Measurements from ENCODE around the gene KANSL1. TPM values are rescaled to one million over a fixed set of nuclear protein-coding genes. Genes with fewer than 3 reads are reported as not detected.

Gene KANSL1
- total and polyA plus RNA-seq, 2 experiments from 2014 or later = 12.2 to 38.2 TPM

DNA sequence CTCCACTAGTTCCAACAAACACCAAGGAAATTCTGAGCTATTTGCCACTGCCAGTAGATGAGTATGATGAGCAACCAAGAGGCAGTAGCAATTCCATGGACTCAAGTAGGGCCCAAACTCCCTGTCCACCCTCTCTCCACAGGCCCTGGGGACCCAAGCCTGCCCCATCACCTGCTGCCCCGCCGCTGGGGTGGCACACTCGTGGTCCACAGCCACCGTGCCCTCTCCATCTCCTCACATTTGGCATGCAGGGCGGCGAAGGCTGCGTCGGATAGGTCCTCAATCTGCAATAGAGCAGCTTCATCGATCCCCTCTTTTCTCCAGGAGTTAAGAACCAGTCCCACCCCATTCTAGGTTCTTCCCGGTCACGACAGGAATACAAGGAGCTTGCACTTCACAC, 160.3 kb downstream of the KANSL1 start:
- no peaks in the 10 kb centered on the region for H3K4me1 ChIP-seq (ENCODE audit: insufficient read depth)
- no peak overlapping the region for H3K4me2 ChIP-seq (ENCODE audit: unreplicated experiment)
- H4K20me1 ChIP-seq (ENCODE audit: insufficient read depth) = no peaks in the 10 kb centered on the region
- no peak overlapping the region for H3K4me3 ChIP-seq
- H2AFZ ChIP-seq = no peak overlapping the region
- H3K9me2 ChIP-seq (ENCODE audit: insufficient read depth) = no peaks in the 10 kb centered on the region
- H3K79me2 ChIP-seq (ENCODE audit: insufficient read depth) = no peaks in the 10 kb centered on the region
- no peak overlapping the region for H3K27ac ChIP-seq
- H3K36me3 ChIP-seq (ENCODE audit: low read depth) = peaks cover 62% of the 10 kb centered on the region
- in situ Hi-C loops (cut with MboI) = loop anchor here (10.0 kb wide), 1 partner anchor 182 kb away; no protein-coding TSS in a partner anchor
- TF ChIP-seq EZH2phosphoT487 (IDR thresholded peaks at IDR 0.05; ENCODE audit: insufficient read depth, low read depth) = no peak
- TF ChIP-seq EZH2 (IDR thresholded peaks at IDR 0.05; ENCODE audit: insufficient read depth, poor library complexity, severe bottlenecking) = no peak
- peaks cover 9% of the 10 kb centered on the region; the same call in 1 of the 2 replicates for H3F3A ChIP-seq (ENCODE audit: insufficient read depth)
- DNase-seq = no peak
- no peaks in the 10 kb centered on the region for H3K27me3 ChIP-seq (replicated peaks; ENCODE audit: insufficient read depth)
- no peaks in the 10 kb centered on the region for H3K9me3 ChIP-seq (ENCODE audit: low read depth)
- WGBS, 2 experiments (ENCODE audit: low coverage in 1 of 2, low lambda C conversion rate in 2 of 2, missing lambda C conversion rate in 2 of 2) = 68 to 70% methylated on average over 11 of the region's 11 CpGs
- H3K9ac ChIP-seq = no peak overlapping the region

DNA sequence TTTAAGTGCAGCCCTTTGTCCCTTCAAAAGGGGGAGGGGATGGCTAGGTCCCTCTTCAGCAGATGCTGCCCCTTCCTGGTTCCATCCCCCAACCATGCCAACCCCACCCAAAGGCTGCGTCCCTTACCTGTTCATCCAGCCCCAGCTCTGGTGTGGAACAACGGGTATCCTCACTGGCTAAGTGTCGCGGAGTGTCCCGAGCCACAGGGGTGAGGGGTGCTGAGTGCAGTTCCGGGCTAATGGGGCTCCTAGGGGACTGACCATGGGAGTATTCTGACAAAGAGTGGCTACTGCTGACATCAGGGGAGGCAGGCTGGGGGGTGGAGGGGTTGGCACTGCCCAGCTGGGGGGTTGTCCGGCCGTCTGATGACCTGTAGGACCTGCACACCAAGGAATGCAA, 161.3 kb downstream of the KANSL1 start:
- Histone ChIP-seq H3K9ac (no peak overlapping the region), H3K9me3 (ENCODE audit: low read depth) (no peaks in the 10 kb centered on the region), H3K36me3 (ENCODE audit: low read depth) (peaks cover 57% of the 10 kb centered on the region), H3K4me2 (ENCODE audit: unreplicated experiment) (no peak overlapping the region), H3K4me1 (ENCODE audit: insufficient read depth) (no peaks in the 10 kb centered on the region), H4K20me1 (ENCODE audit: insufficient read depth) (no peaks in the 10 kb centered on the region), H2AFZ (no peak overlapping the region), H3K27ac (no peak overlapping the region), H3K27me3 (replicated peaks; ENCODE audit: insufficient read depth) (no peaks in the 10 kb centered on the region), H3K79me2 (ENCODE audit: insufficient read depth) (no peaks in the 10 kb centered on the region), H3K4me3 (no peak overlapping the region), H3K9me2 (ENCODE audit: insufficient read depth) (no peaks in the 10 kb centered on the region), H3F3A (ENCODE audit: insufficient read depth) (peaks cover 9% of the 10 kb centered on the region; the same call in 1 of the 2 replicates)
- no peak for TF ChIP-seq EZH2phosphoT487 (IDR thresholded peaks at IDR 0.05; ENCODE audit: insufficient read depth, low read depth)
- TF ChIP-seq EZH2 (IDR thresholded peaks at IDR 0.05; ENCODE audit: insufficient read depth, poor library complexity, severe bottlenecking) = no peak
- no peak for DNase-seq
- in situ Hi-C loops (cut with MboI) = loop anchor here (10.0 kb wide), 1 partner anchor 183 kb away; no protein-coding TSS in a partner anchor
- WGBS, 2 experiments (ENCODE audit: low coverage in 1 of 2, low lambda C conversion rate in 2 of 2, missing lambda C conversion rate in 2 of 2) = 89% methylated on average over 6 to 8 of the region's 8 CpGs

DNA sequence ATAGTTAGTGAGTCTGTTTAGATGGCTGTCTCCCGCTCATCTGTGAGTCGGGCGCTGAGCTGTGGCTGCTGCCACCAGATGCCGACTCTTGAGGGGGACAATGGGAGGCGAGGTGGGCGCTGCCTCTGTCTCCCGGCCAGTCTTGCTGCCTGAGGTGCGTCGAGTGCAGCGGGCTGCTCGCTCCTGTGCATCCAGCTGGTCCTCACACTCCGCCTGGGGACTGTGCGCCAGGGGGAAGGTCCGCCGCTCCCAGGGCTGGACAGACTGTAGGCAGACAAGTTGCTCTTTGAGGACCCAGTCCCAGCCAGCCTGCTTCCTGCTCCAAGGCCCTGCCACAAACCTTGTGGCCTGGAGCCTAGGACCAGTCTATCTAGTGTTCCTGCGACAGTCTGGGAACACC, 161.8 kb downstream of the KANSL1 start:
- in situ Hi-C loops (cut with MboI) = loop anchor here (10.0 kb wide), 1 partner anchor 183 kb away; no protein-coding TSS in a partner anchor
- peaks cover 54% of the 10 kb centered on the region for H3K36me3 ChIP-seq (ENCODE audit: low read depth)
- 92 to 99% methylated on average over 15 to 16 of the region's 16 CpGs for WGBS, 2 experiments (ENCODE audit: low coverage in 1 of 2, low lambda C conversion rate in 2 of 2, missing lambda C conversion rate in 2 of 2)

DNA sequence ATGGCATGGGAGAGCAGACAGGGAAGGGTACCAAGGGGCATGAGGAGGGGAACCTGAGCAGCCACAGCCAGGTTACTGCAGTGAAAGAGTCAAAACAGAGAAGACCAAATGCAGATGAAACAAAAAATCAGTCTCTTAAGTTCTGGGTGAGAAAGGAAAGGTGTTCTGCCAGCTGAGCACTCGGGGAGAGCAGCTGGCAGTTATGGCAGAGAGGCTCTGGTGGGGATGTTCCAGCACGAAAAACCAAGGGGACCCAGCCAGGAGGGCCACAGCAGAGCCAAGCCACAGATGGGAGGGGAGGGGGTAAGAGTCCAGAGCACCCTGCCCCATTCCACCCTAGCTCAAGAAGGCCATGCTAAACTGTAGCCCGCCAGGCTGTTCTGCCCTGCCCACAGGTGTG, 162.5 kb downstream of the KANSL1 start:
- DNase-seq = no peak
- Histone ChIP-seq H3K9ac (no peak overlapping the region), H2AFZ (no peak overlapping the region), H3K79me2 (ENCODE audit: insufficient read depth) (no peaks in the 10 kb centered on the region), H3K9me3 (ENCODE audit: low read depth) (no peaks in the 10 kb centered on the region), H3K27me3 (replicated peaks; ENCODE audit: insufficient read depth) (no peaks in the 10 kb centered on the region), H3K36me3 (ENCODE audit: low read depth) (peaks cover 48% of the 10 kb centered on the region), H3K4me1 (ENCODE audit: insufficient read depth) (no peaks in the 10 kb centered on the region), H3K4me2 (ENCODE audit: unreplicated experiment) (no peak overlapping the region), H4K20me1 (ENCODE audit: insufficient read depth) (no peaks in the 10 kb centered on the region), H3K9me2 (ENCODE audit: insufficient read depth) (no peaks in the 10 kb centered on the region), H3K4me3 (no peak overlapping the region), H3K27ac (no peak overlapping the region), H3F3A (ENCODE audit: insufficient read depth) (peaks cover 9% of the 10 kb centered on the region; the same call in 1 of the 2 replicates)
- in situ Hi-C loops (cut with MboI) = loop anchor here (10.0 kb wide), 1 partner anchor 184 kb away; no protein-coding TSS in a partner anchor
- WGBS, 2 experiments (ENCODE audit: low coverage in 1 of 2, low lambda C conversion rate in 2 of 2, missing lambda C conversion rate in 2 of 2) = 30 to 33% methylated on average over 3 of the region's 3 CpGs
- TF ChIP-seq EZH2 (IDR thresholded peaks at IDR 0.05; ENCODE audit: insufficient read depth, poor library complexity, severe bottlenecking) (no peak), EZH2phosphoT487 (IDR thresholded peaks at IDR 0.05; ENCODE audit: insufficient read depth, low read depth) (no peak)

More for the DNA sequence above, 161.8 kb downstream of the KANSL1 start:
- Histone ChIP-seq H3K9me3 (ENCODE audit: low read depth) (no peaks in the 10 kb centered on the region), H3K4me2 (ENCODE audit: unreplicated experiment) (no peak overlapping the region), H4K20me1 (ENCODE audit: insufficient read depth) (no peaks in the 10 kb centered on the region), H2AFZ (no peak overlapping the region), H3F3A (ENCODE audit: insufficient read depth) (peaks cover 9% of the 10 kb centered on the region; the same call in 1 of the 2 replicates), H3K4me1 (ENCODE audit: insufficient read depth) (no peaks in the 10 kb centered on the region), H3K9me2 (ENCODE audit: insufficient read depth) (no peaks in the 10 kb centered on the region), H3K27me3 (replicated peaks; ENCODE audit: insufficient read depth) (no peaks in the 10 kb centered on the region), H3K27ac (no peak overlapping the region), H3K79me2 (ENCODE audit: insufficient read depth) (no peaks in the 10 kb centered on the region), H3K4me3 (no peak overlapping the region), H3K9ac (no peak overlapping the region)
- no peak for DNase-seq
- no peak for TF ChIP-seq EZH2 (IDR thresholded peaks at IDR 0.05; ENCODE audit: insufficient read depth, poor library complexity, severe bottlenecking)
- no peak for TF ChIP-seq EZH2phosphoT487 (IDR thresholded peaks at IDR 0.05; ENCODE audit: insufficient read depth, low read depth)

All from GM23248 (cell line).